Parathyroid adenoma (tissue), 2 donors: ENCODE measurements around the gene KDM1A.

ENCODE experiments used
- H2AFZ ChIP-seq: fragments of 300-600 bp; sonication (generic); one replicate; pipeline ENCODE4 v1.7.0; 2017; ENCODE audit warnings: antibody characterized with exemption, mild to moderate bottlenecking
- H3K27ac ChIP-seq: fragments of 300-600 bp; sonication (generic); one replicate; pipeline ENCODE4 v1.7.0; 2017
- H3K27me3 ChIP-seq: fragments of 300-600 bp; sonication (generic); one replicate; pipeline ENCODE4 v1.7.0; 2017; ENCODE audit warnings: low read length; ENCODE audit not compliant: control insufficient read depth, insufficient read depth
- H3K36me3 ChIP-seq: fragments of 300-600 bp; sonication (generic); one replicate; pipeline ENCODE4 v1.7.0; 2017; ENCODE audit warnings: low read length; ENCODE audit not compliant: control insufficient read depth, insufficient read depth
- H3K4me1 ChIP-seq: fragments of 300-600 bp; sonication (generic); one replicate; pipeline ENCODE4 v1.7.0; 2017; ENCODE audit warnings: control low read depth
- H3K4me2 ChIP-seq: fragments of 300-600 bp; sonication (generic); one replicate; pipeline ENCODE4 v1.7.0; 2017; ENCODE audit warnings: low read length
- H3K4me3 ChIP-seq: fragments of 300-600 bp; sonication (generic); one replicate; pipeline ENCODE4 v1.7.0; 2017; ENCODE audit warnings: low read depth, low read length
- H3K79me2 ChIP-seq: fragments of 300-600 bp; sonication (generic); one replicate; pipeline ENCODE4 v1.7.0; 2017; ENCODE audit warnings: control low read depth
- H3K9ac ChIP-seq: fragments of 300-600 bp; sonication (generic); one replicate; pipeline ENCODE4 v1.7.0; 2017; ENCODE audit warnings: mild to moderate bottlenecking
- H3K9me3 ChIP-seq: fragments of 300-600 bp; sonication (generic); one replicate; pipeline ENCODE4 v1.7.0; 2017; ENCODE audit warnings: low read length; ENCODE audit not compliant: control insufficient read depth
- TF ChIP-seq, protein P1 (sequence below): fragments of 300-600 bp; sonication (generic); IDR thresholded peaks from one replicate; pipeline ENCODE4 v1.7.0; 2017; ENCODE audit warnings: antibody characterized with exemption, mild to moderate bottlenecking
- donor health status: primary hyperparathyroidism.

The KDM1A gene

DNA sequence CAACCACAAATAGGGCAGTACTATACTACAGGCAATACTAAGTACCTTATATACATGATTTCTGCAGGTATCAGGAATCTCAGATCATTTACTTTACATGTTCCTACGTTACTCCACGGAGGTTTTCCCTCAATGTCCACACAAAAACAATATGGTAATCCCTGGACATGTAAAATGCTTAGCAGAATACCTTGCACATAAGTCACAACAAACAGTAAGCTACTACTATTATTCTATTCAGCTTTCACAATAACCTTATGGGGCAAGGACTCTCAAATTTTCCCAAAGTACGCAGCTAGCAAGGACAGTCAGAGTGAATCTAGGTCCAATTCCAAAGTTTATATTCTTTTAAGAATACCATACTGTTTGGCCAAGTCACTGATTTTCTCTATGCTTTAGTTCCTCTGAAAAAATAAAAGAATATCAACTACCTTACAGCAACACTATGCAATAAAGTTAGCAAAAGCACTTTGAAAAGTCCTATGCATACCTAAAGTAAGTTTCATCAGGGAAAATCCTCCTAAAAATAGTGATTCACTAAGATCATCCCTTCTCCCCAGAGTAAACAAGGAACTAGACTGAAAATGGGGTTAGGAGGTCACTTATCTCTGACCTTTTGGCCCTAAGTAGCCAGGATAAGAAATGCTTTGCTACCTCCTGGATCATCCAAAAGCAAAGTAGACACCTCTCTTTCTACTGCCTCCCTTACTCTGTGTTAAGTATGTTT lies 82.0 kb downstream of the KDM1A start:
- Histone ChIP-seq H3K9me3 (no peaks in the 10 kb centered on the region), H3K36me3 (no peaks in the 10 kb centered on the region), H2AFZ (no peak overlapping the region), H3K4me1 (no peaks in the 10 kb centered on the region), H3K27ac (peak overlapping the region; percentile 3), H3K79me2 (peaks cover 7% of the 10 kb centered on the region), H3K9ac (no peak overlapping the region), H3K27me3 (no peaks in the 10 kb centered on the region), H3K4me2 (no peak overlapping the region), H3K4me3 (no peak overlapping the region)
- TF ChIP-seq, protein P1, sequence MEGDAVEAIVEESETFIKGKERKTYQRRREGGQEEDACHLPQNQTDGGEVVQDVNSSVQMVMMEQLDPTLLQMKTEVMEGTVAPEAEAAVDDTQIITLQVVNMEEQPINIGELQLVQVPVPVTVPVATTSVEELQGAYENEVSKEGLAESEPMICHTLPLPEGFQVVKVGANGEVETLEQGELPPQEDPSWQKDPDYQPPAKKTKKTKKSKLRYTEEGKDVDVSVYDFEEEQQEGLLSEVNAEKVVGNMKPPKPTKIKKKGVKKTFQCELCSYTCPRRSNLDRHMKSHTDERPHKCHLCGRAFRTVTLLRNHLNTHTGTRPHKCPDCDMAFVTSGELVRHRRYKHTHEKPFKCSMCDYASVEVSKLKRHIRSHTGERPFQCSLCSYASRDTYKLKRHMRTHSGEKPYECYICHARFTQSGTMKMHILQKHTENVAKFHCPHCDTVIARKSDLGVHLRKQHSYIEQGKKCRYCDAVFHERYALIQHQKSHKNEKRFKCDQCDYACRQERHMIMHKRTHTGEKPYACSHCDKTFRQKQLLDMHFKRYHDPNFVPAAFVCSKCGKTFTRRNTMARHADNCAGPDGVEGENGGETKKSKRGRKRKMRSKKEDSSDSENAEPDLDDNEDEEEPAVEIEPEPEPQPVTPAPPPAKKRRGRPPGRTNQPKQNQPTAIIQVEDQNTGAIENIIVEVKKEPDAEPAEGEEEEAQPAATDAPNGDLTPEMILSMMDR, result no peak

DNA sequence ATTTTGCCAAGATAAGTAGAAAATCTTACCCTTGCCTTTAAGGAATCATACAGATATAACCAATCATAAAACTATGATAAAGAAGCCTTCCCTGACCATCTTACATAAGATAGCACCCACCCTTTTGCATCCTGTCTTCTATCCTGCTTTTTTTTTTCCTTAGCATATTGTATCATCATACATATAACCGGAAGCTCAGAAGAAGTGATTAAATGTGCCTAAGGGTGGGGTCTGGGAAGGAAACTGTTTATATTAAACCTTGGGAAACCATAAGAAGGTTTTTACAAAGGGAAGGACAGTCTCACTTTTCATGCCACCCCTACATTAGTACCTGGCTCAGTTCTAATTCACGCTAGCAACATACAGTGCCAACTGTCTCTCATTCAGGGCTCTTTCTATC lies 82.6 kb downstream of the KDM1A start:
- no peaks in the 10 kb centered on the region for H3K27me3 ChIP-seq
- TF ChIP-seq, protein P1, result no peak
- no peak overlapping the region for H3K9ac ChIP-seq
- H2AFZ ChIP-seq, result no peak overlapping the region
- no peaks in the 10 kb centered on the region for H3K36me3 ChIP-seq
- H3K4me3 ChIP-seq, result no peak overlapping the region
- H3K4me2 ChIP-seq, result no peak overlapping the region
- peak overlapping the region; percentile 3 for H3K27ac ChIP-seq
- H3K9me3 ChIP-seq, result no peaks in the 10 kb centered on the region
- no peaks in the 10 kb centered on the region for H3K4me1 ChIP-seq
- H3K79me2 ChIP-seq, result peaks cover 5% of the 10 kb centered on the region

DNA sequence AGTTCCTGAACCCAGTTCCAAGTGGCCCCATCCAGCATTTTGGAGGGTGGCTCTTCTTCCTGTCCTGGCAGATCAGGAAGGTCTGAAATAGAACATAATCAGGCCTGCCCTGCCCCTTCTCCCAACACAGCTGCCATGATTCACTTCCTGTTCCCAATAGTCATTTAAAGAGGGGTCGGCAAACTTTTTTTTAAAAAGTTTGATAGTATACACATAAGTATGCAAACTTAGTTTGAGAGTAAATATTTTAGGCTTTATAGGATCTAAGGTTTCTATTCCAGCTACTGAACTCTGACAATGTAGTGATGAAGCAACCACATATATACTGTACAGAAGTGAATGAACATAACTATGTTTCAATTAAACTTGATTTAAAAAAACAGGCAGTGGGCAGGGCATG lies 83.0 kb downstream of the KDM1A start:
- no peaks in the 10 kb centered on the region for H3K27me3 ChIP-seq
- H3K27ac ChIP-seq, result no peak overlapping the region
- H3K4me1 ChIP-seq, result no peaks in the 10 kb centered on the region
- H3K36me3 ChIP-seq, result no peaks in the 10 kb centered on the region
- no peaks in the 10 kb centered on the region for H3K9me3 ChIP-seq
- H3K9ac ChIP-seq, result no peak overlapping the region
- no peak overlapping the region for H3K4me3 ChIP-seq
- H3K4me2 ChIP-seq, result no peak overlapping the region
- TF ChIP-seq, protein P1, result no peak
- no peak overlapping the region for H2AFZ ChIP-seq
- H3K79me2 ChIP-seq, result peaks cover 5% of the 10 kb centered on the region

DNA sequence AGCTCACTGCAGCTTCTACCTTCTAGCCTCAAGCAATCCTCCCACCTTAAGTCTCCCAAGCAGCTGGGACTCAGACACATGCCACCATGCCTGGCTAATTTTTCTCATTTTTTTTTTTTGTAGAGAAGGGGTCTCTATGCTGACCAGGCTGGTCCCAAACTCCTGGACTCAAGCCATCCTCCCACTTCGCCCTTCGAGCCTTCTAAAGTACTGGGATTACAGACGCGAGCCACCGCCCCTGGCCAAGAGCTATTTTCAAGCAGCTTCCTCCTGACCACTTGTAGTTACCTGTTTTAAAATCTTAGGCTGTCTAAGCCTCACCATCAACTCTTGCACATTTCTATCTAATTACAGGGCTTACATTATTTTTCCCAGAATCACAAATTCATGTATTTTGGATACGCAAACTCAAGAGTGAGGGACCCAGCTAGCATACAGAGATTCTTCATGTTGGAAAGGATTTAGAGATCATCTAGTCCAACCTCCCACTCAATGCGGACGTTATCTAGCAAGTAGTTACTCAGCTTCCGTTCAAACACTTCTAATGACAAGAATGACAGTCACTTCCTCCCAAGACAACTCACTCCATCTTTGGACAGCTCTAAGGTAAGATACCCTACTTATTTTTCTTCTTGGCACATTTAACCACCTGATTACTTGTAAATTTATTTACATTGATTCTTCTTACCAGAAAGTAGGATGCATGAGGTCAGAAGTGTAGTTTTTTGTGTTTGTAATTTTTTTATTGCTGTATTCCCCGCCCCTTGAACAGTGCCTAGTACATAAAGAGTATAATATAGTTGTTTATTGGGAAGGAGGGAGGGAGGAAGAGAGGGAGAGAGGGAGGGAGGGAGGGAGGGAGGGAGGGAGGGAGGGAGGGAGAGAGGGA lies 84.0 kb downstream of the KDM1A start:
- Histone ChIP-seq H3K4me3 (no peak overlapping the region), H3K9me3 (no peaks in the 10 kb centered on the region), H3K27ac (no peak overlapping the region), H3K4me2 (no peak overlapping the region), H3K4me1 (no peaks in the 10 kb centered on the region), H3K9ac (no peak overlapping the region), H3K36me3 (no peaks in the 10 kb centered on the region), H2AFZ (no peak overlapping the region), H3K27me3 (no peaks in the 10 kb centered on the region), H3K79me2 (peaks cover under 1% of the 10 kb centered on the region)
- TF ChIP-seq, protein P1, result no peak
